ENCODE results near the gene TRHDE.

Gene TRHDE

GRCh38 chr12:72267974-72268373 is 4.2 kb upstream of the TRHDE start:
- TF ChIP-seq GATA3 (IDR thresholded peaks at IDR 0.05; ENCODE audit: low read depth, low read length) (no peak), GATA2 (IDR thresholded peaks at IDR 0.05; ENCODE audit: low read depth, low read length) (no peak)

GRCh38 chr12:72268386-72268785 is 3.8 kb upstream of the TRHDE start:
- TF ChIP-seq GATA2 (IDR thresholded peaks at IDR 0.05; ENCODE audit: low read depth, low read length) (no peak), GATA3 (IDR thresholded peaks at IDR 0.05; ENCODE audit: low read depth, low read length) (no peak)

GRCh38 chr12:72269491-72269890 is 2.7 kb upstream of the TRHDE start:
- TF ChIP-seq GATA2 (IDR thresholded peaks at IDR 0.05; ENCODE audit: low read depth, low read length) (no peak), GATA3 (IDR thresholded peaks at IDR 0.05; ENCODE audit: low read depth, low read length) (no peak)

- TF ChIP-seq GATA2 (IDR thresholded peaks at IDR 0.05; ENCODE audit: low read depth, low read length) = no peak
- no peak for TF ChIP-seq GATA3 (IDR thresholded peaks at IDR 0.05; ENCODE audit: low read depth, low read length)
Observed at GRCh38 chr12:72270246-72270645, 1.9 kb upstream of the TRHDE start.

- no peak for TF ChIP-seq GATA2 (IDR thresholded peaks at IDR 0.05; ENCODE audit: low read depth, low read length)
- TF ChIP-seq GATA3 (IDR thresholded peaks at IDR 0.05; ENCODE audit: low read depth, low read length) = no peak
Observed at GRCh38 chr12:72270961-72271360, 1.2 kb upstream of the TRHDE start.

GRCh38 chr12:72271451-72272090 is 599 bp upstream of the TRHDE start:
- no peak for TF ChIP-seq GATA3 (IDR thresholded peaks at IDR 0.05; ENCODE audit: low read depth, low read length)
- TF ChIP-seq GATA2 (IDR thresholded peaks at IDR 0.05; ENCODE audit: low read depth, low read length) = no peak

- TF ChIP-seq GATA3 (IDR thresholded peaks at IDR 0.05; ENCODE audit: low read depth, low read length) (no peak), GATA2 (IDR thresholded peaks at IDR 0.05; ENCODE audit: low read depth, low read length) (no peak)
Observed at GRCh38 chr12:72272731-72273498, 745 bp downstream of the TRHDE start.

GRCh38 chr12:72273499-72273837 is 1.3 kb downstream of the TRHDE start:
- TF ChIP-seq GATA3 (IDR thresholded peaks at IDR 0.05; ENCODE audit: low read depth, low read length) (no peak), GATA2 (IDR thresholded peaks at IDR 0.05; ENCODE audit: low read depth, low read length) (no peak)

GRCh38 chr12:72273851-72274351 is 1.7 kb downstream of the TRHDE start:
- TF ChIP-seq GATA2 (IDR thresholded peaks at IDR 0.05; ENCODE audit: low read depth, low read length) (no peak), GATA3 (IDR thresholded peaks at IDR 0.05; ENCODE audit: low read depth, low read length) (no peak)

GRCh38 chr12:72274931-72275330 is 2.8 kb downstream of the TRHDE start:
- TF ChIP-seq GATA2 (IDR thresholded peaks at IDR 0.05; ENCODE audit: low read depth, low read length) (no peak), GATA3 (IDR thresholded peaks at IDR 0.05; ENCODE audit: low read depth, low read length) (no peak)

- TF ChIP-seq GATA2 (IDR thresholded peaks at IDR 0.05; ENCODE audit: low read depth, low read length) = no peak
- TF ChIP-seq GATA3 (IDR thresholded peaks at IDR 0.05; ENCODE audit: low read depth, low read length) = no peak
Observed at GRCh38 chr12:72275526-72275925, 3.4 kb downstream of the TRHDE start.

GRCh38 chr12:72276181-72276805 is 4.1 kb downstream of the TRHDE start:
- TF ChIP-seq GATA3 (IDR thresholded peaks at IDR 0.05; ENCODE audit: low read depth, low read length) (no peak), GATA2 (IDR thresholded peaks at IDR 0.05; ENCODE audit: low read depth, low read length) (no peak)

GRCh38 chr12:72277415-72277814 is 5.2 kb downstream of the TRHDE start:
- no peak for TF ChIP-seq GATA3 (IDR thresholded peaks at IDR 0.05; ENCODE audit: low read depth, low read length)
- no peak for TF ChIP-seq GATA2 (IDR thresholded peaks at IDR 0.05; ENCODE audit: low read depth, low read length)

GRCh38 chr12:72278894-72279293 is 6.7 kb downstream of the TRHDE start:
- TF ChIP-seq GATA2 (IDR thresholded peaks at IDR 0.05; ENCODE audit: low read depth, low read length) (no peak), GATA3 (IDR thresholded peaks at IDR 0.05; ENCODE audit: low read depth, low read length) (no peak)

- TF ChIP-seq GATA3 (IDR thresholded peaks at IDR 0.05; ENCODE audit: low read depth, low read length) (no peak), GATA2 (IDR thresholded peaks at IDR 0.05; ENCODE audit: low read depth, low read length) (no peak)
Observed at GRCh38 chr12:72281126-72281525, 9.0 kb downstream of the TRHDE start.
